COLO668 (cell line): Measurements from ENCODE around the gene KRTAP12-1.
"Not testable (repeated sequence)": the region's sequence is repeated elsewhere in the genome, so short reads cannot be mapped to it uniquely, and the experiment has no call there.

ENCODE experiments used
- DNase-seq: peaks from one replicate; lab custom pipeline; 2025; ENCODE audit not compliant: unreplicated experiment; lab: John Stamatoyannopoulos, UW

The KRTAP12-1 gene

GRCh38 chr21:44670642-44671432 lies 11.1 kb downstream of the KRTAP12-1 start:
- DNase-seq: no peak

- no peak for DNase-seq
These were observed 14.4 kb downstream of the KRTAP12-1 start for GRCh38 chr21:44667612-44668011.

DNA sequence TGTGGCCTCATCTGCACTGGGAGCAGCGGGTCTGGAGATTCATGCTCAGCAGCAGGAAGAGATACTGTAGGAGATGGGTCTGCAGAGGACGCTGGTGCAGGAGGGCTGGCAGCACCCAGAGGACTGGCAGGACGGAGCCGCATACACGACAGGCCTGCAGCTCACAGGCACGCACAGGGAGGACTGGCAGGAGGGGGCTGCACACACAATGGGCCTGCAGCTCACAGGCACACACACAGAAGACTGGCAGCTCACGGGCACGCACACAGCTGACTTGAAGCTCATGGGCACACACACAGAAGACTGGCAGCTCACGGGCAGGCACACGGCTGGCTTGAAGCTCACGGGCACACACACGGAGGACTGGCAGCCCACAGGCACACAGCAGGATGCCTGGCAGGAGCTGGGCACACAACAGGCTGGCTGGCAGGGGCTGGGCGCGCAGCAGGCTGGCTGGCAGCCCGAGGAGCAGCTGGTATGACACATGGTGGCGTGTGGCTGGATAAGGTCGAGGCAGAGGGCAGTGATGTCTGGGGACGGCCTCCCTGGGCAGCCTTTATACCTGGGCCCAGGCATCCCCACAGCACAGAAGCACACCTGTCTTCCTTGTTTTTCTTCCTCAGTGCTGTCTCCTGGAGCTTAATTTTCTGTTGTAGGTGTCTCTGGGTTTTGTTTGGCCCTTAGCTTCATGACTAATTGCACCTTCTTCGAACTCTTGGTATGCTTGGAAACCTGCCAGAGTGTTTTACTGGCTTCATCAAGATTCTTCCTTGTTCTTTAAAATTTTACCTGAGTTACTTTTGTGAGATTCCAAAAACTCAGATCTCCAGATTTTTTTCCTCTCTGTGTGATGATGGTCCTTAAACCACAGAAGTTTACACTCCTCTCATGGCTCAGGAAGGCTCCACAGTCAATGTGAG lies 15.3 kb downstream of the KRTAP12-1 start, which contains the start of gene KRTAP12-2:
TSS of gene KRTAP12-2 (minus strand) at position 527 of the 920 bp plus-strand sequence. CDS start at position 486, 41 bp downstream.
- DNase-seq: no peak

DNA sequence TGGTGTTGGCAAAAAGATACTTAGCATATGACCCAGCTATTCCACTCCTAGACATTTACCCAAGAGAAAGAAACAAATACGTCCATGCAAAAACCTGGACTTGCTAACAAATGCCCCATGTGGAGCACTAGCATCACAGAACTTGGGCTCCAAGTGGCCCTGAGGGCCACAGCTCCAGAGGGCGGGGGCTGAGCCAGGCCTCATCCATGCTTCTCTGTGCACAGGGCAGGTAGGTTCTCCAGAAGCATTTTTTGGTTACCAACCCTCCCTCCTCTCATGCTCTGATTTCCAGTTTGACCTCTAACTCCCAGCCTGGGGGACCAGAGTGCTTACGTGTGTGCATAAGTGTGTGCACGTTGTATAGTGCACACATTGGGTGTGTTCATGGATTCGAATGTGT lies 17.3 kb downstream of the KRTAP12-1 start:
- DNase-seq: no peak

DNA sequence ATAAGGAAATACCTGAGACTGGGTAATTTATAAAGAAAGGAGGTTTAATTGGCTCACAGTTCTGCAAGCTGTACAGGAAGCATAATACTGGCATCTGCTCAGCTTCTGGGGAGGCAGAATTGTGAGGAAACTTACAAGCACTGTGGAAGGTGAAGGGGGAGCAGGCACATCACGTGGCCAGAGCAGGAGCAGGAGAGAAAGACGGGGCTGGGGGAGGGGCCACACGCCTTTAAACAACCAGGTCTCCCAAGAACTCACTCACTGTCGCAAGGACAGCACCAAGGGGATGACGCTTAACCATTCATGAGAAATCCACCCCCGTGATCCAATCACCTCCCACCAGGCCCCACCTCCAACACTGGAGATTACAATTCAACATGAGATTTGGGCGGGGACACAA lies 20.4 kb downstream of the KRTAP12-1 start:
- DNase-seq: not testable (repeated sequence)

- no peak for DNase-seq
These were observed 22.9 kb downstream of the KRTAP12-1 start for GRCh38 chr21:44658913-44659595.

- no peak for DNase-seq
These were observed 23.4 kb downstream of the KRTAP12-1 start for GRCh38 chr21:44658541-44658910.

- DNase-seq: no peak
These were observed 24.1 kb downstream of the KRTAP12-1 start, which contains the start of gene KRTAP12-3 for GRCh38 chr21:44657635-44658540. Gene KRTAP12-3 (plus strand): TSS chr21:44657932. CDS start chr21:44657980, 48 bp downstream.

- no peak for DNase-seq
These were observed 25.1 kb downstream of the KRTAP12-1 start for GRCh38 chr21:44656868-44657267.

DNA sequence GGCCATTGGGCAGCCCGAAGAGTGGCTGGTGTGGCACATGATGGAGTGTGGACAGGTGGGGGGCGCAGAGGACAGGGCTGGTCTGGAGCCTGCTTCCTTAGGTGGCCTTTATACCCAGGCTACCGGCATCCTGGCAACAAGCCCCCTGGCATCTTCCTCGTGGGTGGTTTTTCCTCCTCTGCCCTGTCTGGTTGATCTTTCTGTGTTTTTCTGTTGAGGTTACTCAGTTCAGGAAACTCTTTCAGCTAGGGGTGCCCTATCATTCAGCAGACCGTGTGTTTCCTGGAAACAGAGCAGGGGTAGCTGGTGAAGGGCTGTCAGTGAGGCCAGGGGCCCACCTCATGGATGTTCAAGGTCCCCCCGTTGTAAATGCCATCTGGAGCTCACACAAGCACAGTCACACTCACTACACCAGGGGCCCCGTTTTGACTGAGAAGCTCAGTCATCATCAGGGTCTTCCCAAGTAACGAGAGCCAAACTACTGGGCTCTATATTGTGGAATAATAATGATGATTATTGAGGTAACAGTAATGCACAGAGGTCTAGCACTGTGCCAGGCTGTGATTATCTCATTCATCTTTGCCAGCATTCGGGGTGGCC lies 27.3 kb downstream of the KRTAP12-1 start, which contains the start of gene KRTAP12-4:
TSS of gene KRTAP12-4 (minus strand) at position 84 of the 600 bp plus-strand sequence. CDS start at position 39, 45 bp downstream.
- DNase-seq: no peak

DNA sequence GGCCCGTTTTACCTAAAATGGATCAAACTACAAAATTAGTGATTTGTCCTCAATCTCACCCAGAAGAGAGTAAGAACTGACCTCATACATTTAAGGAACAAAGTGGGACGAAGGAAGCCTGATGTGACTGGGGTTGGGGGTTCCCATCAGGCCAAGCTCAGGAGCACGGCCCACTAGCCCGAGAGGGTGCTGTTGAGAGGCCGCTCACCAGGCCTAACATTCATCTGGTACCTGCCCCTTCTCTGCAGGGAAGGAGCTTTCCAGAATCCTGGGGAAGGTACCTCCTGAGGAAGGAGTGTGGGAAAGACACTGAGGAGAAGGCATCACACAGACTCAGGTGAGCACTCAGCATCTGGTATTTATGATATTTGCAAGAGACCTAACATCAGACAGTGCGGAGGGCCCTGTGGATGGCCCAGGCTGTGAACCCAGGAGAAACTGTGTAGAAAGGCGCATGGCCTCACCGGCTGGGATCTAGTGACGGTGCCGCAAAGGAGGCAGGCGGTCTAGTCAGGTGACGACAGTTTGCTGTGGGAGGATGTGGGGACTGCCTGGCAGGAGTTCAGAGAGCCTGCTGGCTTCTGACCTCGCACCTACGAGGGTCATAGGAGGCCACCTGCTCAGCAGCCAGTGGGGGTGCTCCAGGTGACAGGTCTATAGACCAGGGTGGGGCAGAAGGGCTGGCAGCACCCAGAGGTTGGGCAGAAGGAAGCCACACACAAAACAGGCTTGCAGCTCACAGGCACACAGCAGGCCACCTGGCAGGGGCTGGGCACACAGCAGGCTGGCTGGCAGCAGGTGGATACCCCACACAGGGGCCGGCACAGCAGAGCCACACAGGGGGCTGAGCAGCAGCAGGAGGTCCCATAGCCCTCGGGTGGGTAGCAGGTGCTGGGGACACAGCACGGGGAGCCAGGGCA lies 28.0 kb downstream of the KRTAP12-1 start:
- DNase-seq: peak; percentile 33

DNA sequence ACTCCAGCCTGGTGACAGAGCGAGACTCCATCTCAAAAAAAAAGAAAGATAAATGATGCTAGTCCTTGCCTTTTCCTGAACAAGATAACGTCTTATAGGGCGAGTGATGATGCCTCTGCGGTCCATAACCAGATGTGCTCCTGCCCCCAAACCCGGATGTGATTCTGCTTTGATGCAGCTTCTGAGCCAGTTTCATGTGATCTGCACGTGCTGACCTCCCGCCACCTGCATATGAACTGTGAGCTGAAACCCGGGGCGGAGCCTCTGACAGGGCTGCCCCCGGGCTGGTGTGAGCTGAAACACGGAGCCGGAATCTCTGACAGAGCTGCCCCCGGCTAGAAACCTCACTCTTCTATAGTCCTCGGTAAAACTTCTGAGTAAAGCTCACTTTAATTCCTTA lies 28.8 kb downstream of the KRTAP12-1 start:
- DNase-seq: no peak

- DNase-seq: no peak
These were observed 30.8 kb downstream of the KRTAP12-1 start for GRCh38 chr21:44650973-44651675.

- no peak for DNase-seq
These were observed 31.5 kb downstream of the KRTAP12-1 start for GRCh38 chr21:44650265-44650972.

DNA sequence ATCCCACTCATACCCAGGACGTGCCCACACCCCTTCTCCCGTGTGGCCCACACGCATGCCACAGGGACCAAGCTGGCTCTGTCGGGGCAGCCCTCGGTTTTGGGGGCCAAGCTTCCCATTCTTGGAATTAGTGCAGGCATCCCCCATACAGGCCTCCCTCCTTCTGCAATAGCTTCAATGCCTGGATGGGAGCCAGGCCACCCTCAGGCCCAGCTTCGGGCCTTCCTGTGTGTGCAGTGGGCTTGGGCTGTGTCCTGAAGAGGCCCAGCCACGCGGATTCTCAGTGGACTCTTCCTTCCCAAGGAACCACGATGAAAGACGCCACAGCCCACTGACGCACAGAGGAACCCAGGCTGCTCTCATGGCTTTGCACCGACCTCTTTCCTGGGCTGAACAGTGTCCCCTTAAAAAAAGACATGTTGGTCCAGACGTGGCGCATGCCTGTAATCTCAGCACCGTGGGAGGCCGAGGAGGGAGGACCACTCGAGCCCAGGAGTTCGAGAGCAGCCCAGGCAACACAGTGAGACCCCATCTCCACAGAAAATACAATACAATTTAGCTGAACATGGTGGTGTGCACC lies 32.4 kb downstream of the KRTAP12-1 start:
- DNase-seq: no peak

DNA sequence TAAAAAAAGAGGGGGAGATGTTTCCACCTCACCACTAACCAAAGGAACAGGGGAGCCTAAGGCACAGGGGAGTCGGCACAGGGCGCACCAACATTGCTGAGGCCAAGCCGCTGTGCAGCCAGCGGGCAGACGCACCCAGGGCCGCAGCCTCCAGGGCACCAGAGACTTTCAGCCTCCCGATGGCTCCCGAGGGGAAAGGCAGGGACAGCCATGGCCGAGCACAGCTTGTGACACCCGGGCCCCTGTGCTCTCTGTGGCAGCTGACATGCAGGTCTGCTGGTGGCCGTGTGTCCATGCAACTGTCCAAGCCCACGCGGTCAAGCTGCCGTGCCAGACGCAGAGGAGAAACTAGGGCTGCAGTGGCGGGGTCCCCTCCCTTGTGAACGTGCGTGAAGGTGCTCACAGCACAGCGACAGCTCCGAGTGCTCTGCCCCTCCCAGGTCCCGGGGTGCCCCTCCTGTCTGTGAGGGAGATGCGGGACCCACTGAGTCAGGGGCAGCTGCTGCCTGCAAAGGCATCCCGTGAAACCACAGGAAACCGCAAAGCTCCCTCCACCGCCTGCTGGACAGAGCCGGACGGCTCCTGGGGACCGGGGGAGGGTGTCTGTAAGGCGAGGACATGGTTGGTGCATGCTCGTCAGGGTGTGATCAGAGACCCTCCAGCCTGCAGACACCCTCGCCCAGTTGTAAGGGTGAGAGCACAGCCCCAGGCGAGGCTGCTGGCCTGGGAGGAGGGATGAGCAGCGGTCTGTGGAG lies 33.2 kb downstream of the KRTAP12-1 start:
- DNase-seq: no peak
